Measurements from ENCODE around the gene CALML6.
"Not testable (repeated sequence)": the region's sequence is repeated elsewhere in the genome, so short reads cannot be mapped to it uniquely, and the experiment has no call there.

The CALML6 gene

DNA sequence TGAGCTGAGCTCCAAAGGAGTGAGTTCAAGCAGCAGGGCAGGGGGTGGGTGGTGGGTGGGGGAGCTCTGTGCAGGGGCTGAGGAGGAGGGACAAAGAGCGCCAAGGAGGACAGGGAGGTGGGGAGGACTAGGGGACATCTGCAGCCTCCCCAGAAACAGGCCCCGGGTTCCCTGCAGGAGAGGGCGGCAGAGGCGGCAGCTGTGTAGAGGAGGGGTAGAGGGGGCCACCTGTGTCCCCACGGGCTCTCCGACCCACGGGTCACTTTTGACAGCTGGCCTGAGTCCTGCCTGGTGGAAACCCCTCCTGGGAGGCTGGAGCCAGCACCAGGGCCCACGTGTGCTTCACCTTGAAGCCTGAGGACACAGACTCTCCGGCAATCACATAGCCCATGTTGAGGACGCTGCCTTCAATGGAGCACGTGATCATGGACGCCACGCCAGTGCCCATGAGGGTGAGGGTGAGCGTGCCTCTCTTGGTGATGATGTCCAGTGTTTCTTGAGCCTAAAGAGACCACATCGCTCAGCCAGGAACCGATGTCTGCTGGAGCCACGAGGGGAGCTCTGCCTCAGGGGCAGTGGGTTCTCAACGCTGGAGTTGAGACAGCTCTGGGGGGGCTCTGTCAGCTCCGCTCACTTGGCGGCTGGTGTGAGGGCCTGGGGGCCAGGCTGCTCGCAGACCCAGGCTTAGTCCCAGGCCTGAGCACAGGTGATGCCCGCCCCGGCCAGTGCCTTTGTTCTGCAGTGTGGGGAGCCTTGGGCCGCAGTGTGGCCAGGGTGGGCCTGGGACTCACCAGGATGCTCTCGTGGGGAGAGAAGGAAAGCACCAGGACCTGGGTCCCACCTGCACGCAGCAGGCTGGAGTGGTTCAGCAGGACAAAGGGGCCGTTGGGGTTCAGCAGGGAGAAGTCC lies 10.6 kb downstream of the CALML6 start:
- DNase-seq, result no peak

DNA sequence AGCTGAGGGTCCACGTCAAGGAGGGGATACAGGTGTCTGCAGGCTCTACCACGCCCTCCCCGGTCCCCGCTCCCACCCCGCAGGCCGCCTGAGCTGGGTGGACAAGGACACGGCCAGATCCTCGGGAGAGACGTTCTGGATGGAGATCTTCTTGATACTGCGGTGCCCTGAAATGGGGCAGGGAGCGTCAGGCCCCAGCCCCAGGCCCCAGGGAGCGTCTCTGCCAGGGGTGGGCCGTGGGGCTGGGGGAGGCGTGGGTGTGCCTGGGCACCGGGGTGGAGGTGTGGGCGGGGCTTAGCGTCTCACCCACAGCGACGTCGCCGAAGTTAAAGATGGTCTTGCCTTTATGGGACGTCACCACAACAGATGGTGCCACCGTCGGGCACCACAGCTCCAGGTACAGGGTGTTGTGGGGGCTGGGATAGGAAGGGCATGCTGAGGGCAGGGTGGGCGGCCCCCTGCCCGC lies 11.3 kb downstream of the CALML6 start:
- DNase-seq, result no peak

DNA sequence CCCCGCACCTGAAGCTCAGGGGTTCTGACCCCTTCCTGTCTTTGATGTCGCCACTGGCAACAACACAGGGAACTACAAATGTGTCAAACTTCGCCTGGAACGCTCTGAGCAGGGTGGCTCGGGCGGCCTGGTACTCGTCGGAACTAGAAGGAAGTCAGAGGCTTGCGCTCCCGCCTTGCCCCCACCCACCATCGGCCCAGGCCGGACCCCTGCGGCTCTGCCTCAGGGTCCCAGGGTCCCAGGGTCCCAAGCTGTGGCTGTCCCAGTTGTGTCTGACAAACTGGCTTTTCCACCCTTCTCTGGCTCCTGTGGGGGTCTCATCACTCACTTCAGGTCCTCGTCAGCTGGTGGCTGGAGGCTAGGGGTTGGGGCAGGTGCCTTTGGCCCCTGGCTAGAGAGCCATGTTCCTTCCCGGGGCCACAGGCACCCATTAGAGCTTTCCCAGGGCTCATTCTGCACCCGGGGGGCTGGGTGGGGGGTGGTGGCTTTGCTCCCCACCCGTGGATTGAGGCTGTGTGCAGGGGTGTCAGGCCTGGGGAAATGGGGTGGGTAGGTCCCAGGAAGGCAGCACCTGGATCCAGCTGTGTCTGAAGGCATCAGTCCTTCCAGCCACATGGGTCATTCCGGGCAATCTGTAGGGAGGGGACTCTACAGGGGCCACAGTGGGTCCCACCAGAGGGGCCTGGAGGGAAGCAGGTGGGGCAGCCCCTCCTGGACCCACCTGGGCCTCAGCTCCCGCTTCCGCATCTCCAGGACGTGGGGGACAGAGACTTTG lies 12.0 kb downstream of the CALML6 start:
- no peak for DNase-seq

DNA sequence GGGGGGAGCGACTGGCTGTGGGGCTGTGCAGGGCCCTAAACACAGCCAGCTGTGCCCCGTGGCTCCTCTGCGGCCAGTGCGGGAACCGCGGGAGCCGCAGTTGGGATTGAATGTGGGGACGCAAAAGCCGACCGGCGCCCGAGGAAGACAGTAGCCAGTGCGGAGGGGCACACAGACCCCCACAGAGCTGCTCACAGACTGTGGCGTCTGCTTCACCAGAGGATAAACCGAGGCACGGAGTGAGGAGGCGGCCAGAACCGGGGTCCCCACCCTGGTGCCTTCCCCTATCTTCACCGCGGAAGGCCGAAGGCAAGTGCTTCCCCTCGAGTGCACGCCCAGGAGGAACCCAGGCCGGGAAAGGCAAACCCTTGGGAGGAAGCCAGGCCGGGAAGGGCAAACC lies 12.7 kb downstream of the CALML6 start:
- no peak for DNase-seq

DNA sequence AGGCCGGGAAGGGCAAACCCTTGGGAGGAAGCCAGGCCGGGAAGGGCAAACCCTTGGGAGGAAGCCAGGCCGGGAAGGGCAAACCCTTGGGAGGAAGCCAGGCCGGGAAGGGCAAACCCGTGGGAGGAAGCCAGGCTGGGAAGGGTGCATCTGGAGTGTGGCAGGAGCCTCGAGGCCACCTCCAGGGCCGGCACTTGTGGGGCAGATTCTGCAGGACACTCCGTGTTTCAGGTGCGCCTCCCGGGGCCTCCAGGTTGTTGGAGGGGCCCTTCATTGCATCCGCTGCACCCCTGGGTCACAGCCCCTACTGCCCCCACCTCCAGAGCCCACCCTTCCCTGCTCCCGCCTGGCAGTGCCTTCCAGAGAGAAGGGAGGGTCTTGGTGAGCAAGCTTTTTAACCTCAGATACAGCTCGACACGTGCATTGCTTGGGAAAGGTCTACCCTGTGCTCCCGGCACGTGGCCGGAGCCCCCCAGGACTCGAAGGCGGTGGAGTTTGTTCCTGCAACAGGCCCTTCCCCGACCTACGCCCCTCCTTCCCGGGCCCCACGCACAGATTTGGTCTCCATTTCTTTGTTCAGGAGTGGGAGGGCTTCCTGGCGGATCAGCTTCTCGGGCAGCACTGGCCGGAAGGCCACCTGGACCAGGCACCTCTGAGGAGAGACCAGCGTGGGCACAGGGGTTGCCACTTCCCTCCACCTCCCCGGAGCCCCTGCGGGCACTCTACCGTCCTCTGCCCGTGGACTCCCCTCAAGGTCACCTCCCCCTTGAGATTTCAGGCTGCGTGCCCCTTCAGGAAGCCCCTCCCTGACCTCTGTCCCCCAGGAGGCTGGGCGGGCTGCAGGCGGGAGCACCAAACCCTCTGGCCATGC lies 13.4 kb downstream of the CALML6 start:
- DNase-seq, result no peak

DNA sequence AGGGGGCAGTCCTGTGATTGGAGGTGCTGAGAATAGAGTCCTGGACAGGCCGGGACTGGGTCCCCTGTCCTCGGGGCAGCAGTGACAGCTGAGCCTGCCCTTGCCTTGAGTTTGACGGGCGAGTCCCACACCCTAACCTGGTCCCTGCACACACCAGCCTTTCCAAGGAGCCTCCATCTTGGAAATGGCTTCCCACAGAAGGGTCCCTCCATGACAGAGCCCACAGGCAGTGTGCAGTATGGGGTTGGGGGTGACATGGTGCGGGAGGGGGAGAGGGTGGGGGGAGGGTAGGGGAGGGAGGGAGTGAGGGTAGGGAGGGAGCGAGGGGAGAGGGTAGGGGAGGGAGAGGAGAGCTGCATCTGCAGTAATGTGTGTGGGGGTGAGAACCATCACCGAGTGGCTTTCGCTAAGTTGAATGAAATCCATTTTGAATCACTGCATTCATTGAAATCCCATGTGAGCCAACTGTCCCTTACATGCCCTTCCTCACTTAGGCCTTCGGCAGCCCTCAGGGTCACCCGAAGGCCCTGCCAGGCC lies 14.1 kb downstream of the CALML6 start:
- DNase-seq, result no peak

DNA sequence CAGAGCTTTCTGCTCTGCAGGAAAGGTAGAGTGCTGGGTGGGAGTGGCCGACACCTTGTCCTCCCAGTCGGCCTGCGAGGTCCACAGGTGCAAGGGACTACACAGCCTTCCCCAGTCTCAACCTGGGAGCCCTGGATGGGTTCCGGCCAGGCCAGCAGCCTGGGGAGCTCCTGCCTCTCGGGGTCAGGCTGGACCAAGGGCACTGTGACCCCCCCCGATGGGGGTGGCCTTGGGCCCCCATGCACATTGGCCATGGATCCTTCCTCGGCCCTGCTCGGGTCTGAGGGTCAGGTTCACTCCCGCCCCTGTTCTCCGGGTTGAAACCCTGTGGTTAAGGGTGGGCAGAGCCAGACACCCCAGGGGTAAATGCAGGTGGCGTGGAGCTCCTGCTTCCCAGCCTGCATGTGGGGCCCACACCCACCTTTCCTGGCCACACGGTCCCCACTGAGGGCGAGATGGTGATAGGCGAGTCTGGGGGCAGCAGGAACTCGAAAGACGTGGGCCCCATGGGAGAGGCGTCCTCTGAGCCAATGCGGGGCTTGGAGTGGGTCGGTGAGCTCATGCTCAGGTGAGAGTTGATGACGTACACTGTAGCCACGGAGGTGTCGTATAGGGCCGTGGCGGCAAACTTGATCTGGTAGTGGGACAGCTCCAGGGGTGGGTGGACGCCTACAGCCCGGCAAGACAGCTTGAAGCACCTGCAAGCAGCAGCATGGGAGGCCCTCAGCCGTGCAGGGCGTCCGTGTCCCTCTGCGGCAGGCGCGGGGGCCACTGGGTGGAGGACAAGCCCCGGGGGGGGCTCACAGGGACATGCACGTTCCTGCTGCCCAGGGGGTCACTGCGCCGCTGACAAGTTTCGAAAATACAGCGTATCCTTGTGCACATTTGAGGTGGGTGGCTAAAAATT lies 14.8 kb downstream of the CALML6 start:
- no peak for DNase-seq

DNA sequence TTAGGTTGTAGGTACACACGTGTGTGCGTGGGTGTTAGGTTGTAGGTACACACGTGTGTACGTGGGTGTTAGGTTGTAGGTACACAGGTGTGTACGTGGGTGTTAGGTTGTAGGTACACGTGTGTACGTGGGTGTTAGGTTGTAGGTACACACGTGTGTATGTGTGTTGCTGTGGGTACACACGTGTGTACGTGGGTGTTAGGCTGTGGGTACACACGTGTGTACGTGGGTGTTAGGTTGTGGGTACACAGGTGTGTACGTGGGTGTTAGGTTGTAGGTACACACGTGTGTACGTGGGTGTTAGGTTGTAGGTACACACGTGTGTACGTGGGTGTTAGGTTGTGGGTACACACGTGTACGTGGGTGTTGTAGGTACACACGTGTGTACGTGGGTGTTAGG lies 19.8 kb downstream of the CALML6 start:
- DNase-seq, result not testable (repeated sequence)

DNA sequence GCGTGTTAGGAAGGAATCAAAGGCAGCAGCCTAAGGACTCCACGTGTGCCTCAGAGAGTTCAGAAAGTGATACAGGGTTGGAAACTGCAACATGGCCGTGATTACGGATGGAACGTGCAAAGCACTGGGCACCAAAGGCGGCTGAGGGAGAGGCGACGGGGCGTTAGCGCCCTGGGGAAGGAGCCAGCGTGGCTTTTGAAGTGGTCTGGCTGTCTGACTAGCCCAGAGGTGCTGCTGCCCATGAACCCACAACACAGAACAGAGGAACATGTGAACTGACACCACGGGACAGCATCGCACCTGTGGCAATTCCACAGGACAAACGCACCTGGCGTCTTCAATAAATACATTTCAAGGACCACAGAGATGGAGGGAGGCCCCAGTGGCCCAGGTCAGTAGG lies 22.0 kb downstream of the CALML6 start:
- DNase-seq, result no peak

DNA sequence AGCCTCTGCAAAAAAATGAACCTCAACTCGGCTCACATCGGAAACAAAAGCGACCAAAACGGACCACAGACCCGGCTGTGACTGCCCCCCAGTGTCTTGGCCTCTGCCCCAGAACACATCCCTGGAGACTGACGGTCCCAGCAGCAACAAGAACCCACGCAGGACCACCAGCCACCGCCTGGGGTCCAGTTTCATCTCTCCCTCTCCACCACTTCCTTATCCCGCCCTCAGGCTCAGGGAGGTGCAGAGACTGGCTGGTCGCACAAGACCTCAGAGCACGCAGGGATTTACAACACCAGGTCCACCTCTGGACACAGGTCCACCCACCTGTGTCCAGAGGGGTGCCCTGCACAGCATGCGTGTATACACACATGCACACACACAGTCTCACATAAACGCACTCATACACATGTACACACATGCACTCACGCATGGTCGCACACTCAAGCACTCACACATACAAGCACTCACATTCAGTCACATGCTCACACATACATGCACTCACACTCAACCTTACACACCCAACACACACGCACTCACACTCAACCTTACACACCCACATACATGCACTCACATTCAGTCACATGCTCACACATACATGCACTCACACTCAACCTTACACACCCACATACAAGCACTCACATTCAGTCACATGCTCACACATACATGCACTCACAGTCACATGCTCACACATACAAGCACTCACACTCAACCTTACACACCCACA lies 22.7 kb downstream of the CALML6 start:
- no peak for DNase-seq

DNA sequence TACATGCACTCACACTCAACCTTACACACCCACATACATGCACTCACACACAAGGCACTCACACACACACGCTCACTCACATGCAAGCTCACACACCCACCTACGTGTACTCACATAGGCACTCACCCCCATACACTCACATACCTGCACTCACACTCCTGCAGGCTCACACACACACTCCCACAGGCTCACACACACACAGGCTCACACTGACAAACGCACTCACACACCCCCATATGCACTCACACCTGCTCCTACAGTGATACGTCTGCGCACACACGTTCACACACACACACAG lies 23.2 kb downstream of the CALML6 start:
- DNase-seq, result no peak

DNA sequence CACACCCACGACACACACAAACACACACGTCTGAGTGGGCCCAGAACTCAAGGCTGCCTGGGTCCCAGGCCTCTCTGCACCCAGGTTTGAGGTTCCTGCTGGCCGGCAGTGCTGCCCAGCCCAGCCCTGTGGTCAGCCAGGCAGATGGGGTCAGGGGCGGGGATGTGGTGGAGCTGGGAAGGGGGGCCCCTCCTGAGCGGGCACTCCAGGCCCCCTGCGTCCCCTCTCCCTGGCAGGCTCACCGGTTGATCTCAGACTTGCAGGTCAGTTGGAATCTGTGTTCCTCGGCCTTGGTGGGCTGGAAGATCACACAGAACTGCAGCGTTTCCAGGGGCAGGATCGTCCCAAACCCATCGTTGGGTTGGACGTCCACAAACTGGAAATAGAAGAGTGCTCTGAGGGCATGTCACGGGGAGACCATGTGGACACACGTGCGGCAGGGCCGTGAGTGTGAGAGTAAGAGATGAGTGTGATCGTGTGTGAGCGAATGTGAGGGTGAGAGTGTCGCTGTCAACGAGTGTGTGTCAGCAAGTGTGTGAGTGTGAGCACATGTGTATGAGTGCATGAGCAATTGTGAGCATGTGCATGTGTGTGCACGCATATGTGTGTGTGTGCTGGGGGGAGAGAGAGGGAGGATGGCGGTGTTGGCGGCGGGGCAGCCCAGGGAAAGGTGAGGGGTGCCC lies 23.7 kb downstream of the CALML6 start:
- DNase-seq, result no peak

DNA sequence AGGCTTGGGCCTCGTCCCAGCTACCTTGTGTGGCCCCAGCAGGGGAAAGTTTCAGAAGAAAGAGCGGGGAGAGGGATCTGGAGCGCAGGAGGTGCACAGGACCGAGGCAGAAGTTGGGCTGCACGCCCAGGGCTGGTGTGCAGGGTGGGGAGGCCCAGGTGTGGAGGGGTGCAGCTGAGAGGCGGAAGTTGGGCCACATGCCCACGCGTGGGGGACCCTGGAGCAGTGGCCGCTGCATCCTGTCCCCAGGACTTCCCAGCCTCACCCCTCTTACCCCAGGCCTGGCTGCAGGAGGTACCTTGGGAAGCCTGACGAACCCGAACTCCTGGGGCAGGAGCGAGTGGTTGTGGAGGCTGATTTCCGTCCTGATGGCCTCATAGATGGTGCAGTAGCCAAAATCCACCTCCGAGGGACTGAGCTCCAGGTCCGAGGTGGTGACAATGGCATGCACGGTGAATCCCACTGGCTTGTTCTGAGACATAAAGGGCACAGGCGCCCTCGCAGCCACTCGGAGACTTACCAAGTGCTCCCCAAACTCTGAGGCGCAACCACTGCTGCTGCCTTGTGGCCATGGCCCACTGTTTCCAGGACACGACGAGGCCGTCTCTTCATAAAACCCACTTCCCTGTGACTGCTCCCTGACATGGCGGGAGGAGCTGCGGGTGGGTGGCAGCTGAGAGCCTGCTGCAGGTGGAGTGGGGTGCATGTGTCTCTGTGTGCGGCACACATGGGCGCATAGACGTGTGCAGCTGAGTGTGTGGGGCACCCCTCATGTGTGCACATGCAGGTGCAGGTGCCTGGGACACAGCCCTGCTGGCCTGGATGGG lies 24.4 kb downstream of the CALML6 start:
- DNase-seq, result no peak

DNA sequence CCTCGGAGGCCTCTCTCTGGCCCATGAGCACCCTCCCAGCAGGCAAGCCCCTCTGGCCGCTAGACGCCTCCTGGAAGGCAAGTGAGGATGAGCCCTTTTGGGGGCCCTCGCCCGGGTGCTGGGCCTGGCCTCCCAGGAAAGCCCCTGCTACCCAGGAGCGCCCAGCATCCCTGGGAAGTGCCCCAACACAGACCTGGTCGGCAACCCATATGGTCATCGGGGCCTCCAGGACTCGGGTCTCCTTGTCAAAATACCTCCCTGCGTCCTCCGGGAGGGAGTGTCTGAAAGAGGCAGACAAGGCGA lies 25.0 kb downstream of the CALML6 start:
- no peak for DNase-seq

DNA sequence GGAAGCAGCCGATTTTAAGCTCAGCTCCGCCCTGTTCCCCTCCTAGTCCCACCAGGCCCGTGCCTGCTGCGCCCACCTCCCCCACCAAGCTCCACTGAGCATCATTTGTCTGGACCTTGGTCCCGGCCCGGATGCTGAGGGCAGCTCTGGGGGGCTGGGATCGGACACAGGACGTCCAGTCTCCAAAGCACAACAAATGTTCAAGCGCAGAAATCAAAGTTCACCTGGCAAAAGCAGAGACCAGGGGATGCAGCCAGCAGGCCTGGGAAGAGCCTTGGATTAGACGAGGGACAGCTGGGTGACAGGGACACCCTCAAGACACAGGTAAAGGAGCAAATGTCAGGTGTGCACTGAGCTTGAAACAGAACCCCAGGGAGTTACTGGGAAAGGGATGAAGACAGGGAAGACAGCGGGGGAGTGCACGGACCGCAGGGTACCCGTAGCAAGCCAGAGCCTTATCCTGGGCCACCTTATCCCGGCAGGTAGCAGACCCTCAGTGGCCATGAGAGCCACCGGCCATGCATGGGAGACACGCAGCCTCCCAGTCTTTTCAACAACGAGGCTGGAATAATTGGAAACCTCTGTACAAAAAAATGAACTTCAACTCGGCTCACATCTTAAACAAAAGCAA lies 26.3 kb downstream of the CALML6 start:
- no peak for DNase-seq

DNA sequence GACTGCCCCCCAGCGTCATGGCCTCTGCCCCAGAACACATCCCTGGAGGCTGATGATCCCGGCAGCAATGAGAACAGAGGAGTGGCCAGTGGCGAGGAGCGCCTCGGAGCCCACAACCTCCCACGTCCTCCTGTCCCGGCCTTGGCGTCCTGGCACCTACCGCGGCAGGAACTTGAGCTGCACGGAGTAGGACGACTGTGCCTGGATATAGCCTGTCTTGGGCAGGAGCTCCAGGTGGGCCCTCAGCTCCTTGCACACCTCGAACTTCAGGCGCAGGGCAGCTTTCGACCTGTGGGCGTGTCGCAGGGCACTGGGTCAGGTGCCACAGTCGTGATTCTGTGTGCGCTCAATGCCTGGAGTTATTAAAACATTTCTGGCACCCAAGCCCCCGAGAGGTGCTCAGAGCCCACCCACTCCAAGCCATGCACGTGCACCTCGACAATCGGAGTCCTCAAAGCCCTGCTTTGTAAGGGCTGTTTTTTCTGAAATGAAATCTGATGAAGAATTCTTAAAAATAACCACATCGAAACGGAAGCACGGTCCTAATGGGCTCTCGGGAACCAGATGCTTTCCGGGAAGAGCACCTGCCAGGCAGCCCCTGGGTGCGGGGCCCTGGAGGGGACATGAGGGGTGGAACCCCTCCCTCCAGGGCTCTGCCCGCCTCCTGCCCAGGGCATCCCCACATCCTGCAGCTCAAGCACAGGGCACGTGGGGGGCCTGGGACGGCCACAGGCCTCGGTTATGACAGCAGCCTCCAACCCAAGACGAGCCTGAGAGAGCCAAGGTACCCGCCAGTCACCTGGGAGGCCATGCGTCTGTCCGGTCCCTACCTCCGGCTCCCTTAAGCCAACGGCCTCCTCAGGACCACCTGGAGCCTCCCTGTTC lies 27.1 kb downstream of the CALML6 start:
- DNase-seq, result no peak

DNA sequence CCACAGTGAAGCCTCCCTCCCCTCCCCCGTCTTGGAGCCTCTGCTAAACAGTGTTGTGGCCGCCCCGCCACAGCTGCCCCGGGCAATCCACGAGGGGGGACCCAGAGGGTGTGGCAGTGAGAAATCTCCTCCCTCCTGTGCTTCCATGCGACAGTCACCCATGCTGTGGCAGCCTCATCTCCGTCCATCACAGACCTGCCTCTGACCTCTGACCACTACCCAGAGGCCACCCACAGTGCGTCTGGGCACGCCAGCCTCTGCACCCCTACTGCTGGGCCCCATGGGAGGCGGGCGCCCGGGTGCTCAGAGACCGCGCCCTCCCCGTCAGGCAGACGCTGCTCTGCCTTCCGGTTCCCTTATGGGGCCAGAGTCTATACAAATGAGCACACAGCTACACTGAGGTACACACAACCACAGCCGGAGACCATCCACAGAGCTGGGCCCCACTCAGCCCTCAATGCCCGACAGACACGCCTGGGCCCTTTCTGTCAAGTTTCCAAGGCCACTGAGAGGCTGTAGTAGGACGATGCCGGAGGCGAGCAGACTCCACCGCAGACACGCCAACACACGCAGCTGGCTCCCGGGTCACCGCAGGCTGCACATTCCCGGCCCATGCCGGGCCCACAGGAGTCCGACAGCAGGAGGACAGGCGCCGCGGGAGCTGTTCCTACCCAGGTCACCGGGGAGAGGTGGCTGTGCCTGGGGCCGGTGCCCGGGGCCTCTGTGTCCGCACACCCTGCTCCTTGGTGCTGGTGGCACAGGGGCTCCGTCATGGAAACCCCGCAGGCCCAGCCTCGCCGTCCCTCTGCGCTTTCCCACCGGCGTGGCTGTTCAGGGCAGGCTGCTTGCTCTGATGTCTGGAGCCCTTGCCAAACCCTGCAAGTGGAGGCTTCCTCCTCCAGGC lies 27.9 kb downstream of the CALML6 start:
- no peak for DNase-seq
